ENCODE results near the gene EVC2.

DNA sequence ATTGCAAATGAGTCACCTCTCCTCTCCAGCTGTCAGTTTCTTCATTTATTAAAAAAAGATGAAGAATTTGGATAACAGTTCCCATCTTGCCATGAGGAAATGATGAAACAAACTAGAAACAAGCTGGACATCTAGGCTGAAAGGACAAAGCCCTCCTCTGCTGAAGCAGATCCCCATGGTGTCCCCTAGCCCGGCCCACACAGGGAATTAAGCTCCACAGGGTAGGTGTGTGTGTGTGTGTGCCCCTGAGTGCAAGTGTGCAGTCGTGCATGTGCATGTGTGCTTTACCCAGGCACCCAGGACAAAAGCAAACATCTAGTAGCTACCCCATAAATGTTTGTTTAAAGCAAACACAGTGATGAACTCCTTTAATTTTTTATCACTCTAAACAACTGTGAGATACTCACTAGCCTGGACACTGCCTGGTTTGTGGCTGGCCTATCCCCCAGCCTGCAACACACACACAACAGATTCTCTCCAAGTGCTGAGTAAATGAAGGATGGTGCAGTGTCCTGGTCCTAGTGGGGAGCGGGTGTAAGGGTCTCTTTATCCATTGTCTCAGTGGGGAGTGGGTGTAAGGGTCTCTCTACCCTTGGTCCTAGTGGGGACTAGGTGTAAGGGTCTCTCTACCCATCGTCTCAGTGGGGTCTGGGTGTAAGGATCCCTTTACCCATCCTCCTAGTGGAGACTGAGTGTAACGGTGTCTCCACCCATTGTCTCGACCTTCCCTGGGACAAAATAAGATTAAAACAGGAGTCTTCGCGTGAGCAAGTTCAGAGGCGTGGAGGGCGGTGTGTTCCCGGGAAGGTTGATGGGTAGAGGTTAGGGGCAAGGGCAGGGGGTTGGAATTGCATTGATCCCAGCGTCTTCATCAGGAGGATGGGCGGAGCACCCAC lies 2.0 kb upstream of the EVC2 start:
- TF ChIP-seq, protein P1, sequence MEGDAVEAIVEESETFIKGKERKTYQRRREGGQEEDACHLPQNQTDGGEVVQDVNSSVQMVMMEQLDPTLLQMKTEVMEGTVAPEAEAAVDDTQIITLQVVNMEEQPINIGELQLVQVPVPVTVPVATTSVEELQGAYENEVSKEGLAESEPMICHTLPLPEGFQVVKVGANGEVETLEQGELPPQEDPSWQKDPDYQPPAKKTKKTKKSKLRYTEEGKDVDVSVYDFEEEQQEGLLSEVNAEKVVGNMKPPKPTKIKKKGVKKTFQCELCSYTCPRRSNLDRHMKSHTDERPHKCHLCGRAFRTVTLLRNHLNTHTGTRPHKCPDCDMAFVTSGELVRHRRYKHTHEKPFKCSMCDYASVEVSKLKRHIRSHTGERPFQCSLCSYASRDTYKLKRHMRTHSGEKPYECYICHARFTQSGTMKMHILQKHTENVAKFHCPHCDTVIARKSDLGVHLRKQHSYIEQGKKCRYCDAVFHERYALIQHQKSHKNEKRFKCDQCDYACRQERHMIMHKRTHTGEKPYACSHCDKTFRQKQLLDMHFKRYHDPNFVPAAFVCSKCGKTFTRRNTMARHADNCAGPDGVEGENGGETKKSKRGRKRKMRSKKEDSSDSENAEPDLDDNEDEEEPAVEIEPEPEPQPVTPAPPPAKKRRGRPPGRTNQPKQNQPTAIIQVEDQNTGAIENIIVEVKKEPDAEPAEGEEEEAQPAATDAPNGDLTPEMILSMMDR (optimal IDR thresholded peaks at IDR 0.05 in 1 of 3, IDR thresholded peaks at IDR 0.05 in 1 of 3, conservative IDR thresholded peaks at IDR 0.05 in 1 of 3; ENCODE audit: extremely low read depth in 1 of 3, insufficient read depth in 2 of 3, low read length in 3 of 3), result peak in 2 of 3 experiments; percentile 43 to 67
- TF ChIP-seq EZH2 (IDR thresholded peaks at IDR 0.05; ENCODE audit: low read length), result no peak
